Measurements from ENCODE around the gene HOXC11. TPM values are rescaled to one million over a fixed set of nuclear protein-coding genes. Genes with fewer than 3 reads are reported as not detected.

HOXC11 gene
- total and polyA plus RNA-seq, 2 experiments from 2014 or later: not detected

GRCh38 chr12:53978477-53979356, 5.8 kb downstream of the HOXC11 start:
- H3K4me1 ChIP-seq (ENCODE audit: insufficient read depth): peaks cover 48% of the 10 kb centered on the region
- no peaks in the 10 kb centered on the region for H3K36me3 ChIP-seq (ENCODE audit: insufficient read depth)
- H3K4me3 ChIP-seq: no peak overlapping the region
- peak overlapping the region; percentile 58 for H3K4me2 ChIP-seq
- Mint-ChIP-seq H3K4me1 (peaks cover 26% of the 10 kb centered on the region), H3K27me3 (ENCODE audit: insufficient read depth, low read depth, poor library complexity) (peaks cover 100% of the 10 kb centered on the region), H3K4me3 (no peak overlapping the region), H3K36me3 (ENCODE audit: low read depth) (no peaks in the 10 kb centered on the region; the same call in 2 of the 3 replicates), H3K27ac (no peak overlapping the region), H3K9me3 (no peaks in the 10 kb centered on the region; the same call in 1 of the 3 replicates)
- no peaks in the 10 kb centered on the region for H3K79me2 ChIP-seq (replicated peaks; ENCODE audit: insufficient read depth)
- H3K27me3 ChIP-seq (ENCODE audit: insufficient read depth): peaks cover 100% of the 10 kb centered on the region
- DNase-seq (ENCODE audit: low spot score) (peak; percentile 58), ATAC-seq (peak; percentile 8; the same call in 2 of the 3 replicates)
- H4K20me1 ChIP-seq (replicated peaks; ENCODE audit: insufficient read depth): peaks cover 31% of the 10 kb centered on the region
- no peaks in the 10 kb centered on the region for H3K9me2 ChIP-seq (ENCODE audit: insufficient read depth)
- peaks cover 39% of the 10 kb centered on the region for H3F3A ChIP-seq (replicated peaks; ENCODE audit: low read depth)
- no peak overlapping the region for H2AFZ ChIP-seq
- no peak overlapping the region for H3K27ac ChIP-seq (ENCODE audit: low read depth)
- TF ChIP-seq CREB1 (CRISPR knock-in tag; IDR thresholded peaks at IDR 0.05; ENCODE audit: low read depth) (no peak), NANOG (IDR thresholded peaks at IDR 0.05; ENCODE audit: borderline replicate concordance) (no peak), JUNB (IDR thresholded peaks at IDR 0.05; ENCODE audit: unreplicated experiment) (no peak), EZH2phosphoT487 (IDR thresholded peaks at IDR 0.05; ENCODE audit: unreplicated experiment) (peak; percentile 31), EZH2 (IDR thresholded peaks at IDR 0.05; ENCODE audit: low read depth, unreplicated experiment) (peak; percentile 90), ZNF331 (CRISPR knock-in tag; IDR thresholded peaks at IDR 0.05; ENCODE audit: low read depth) (no peak), ZNF462 (CRISPR knock-in tag; IDR thresholded peaks at IDR 0.05) (no peak), STAT1 (IDR thresholded peaks at IDR 0.05; ENCODE audit: unreplicated experiment) (no peak), REST (IDR thresholded peaks at IDR 0.05; ENCODE audit: unreplicated experiment) (no peak)

Data from GM23338 (cell line).